Measurements from ENCODE around the gene NUP93.
"Not testable (repeated sequence)": the region's sequence is repeated elsewhere in the genome, so short reads cannot be mapped to it uniquely, and the experiment has no call there.

NUP93 gene

GRCh38 chr16:56779906-56780305 lies 50.0 kb downstream of the NUP93 start:
- no peak for DNase-seq (ENCODE audit: low read depth in 2 of 2)

GRCh38 chr16:56780646-56781045 lies 50.7 kb downstream of the NUP93 start:
- no peak for DNase-seq (ENCODE audit: low read depth in 2 of 2)

- DNase-seq (ENCODE audit: low read depth in 2 of 2): no peak
Measured at GRCh38 chr16:56781528-56781961, 51.6 kb downstream of the NUP93 start.

- no peak for DNase-seq (ENCODE audit: low read depth in 2 of 2)
Measured at GRCh38 chr16:56783344-56783743, 53.4 kb downstream of the NUP93 start.

DNA sequence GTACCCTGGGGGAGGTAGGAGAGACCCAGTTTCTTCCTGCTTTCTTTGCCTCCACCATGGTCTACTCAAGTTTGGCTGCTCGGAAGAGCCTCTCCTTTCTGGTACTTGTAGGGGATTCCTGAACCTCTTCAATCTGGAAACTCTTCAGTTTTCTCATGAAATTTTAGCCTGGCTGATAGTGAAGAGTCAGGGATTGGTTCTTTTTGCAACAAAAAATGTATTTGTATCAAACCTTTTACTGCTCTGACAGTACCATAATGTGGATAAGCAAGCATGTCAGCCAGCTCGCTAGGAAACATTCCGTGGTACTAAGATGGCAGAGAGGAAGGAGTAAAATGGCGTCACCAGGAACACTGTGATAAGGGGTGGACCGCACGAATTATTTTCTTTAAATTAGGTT lies 55.4 kb downstream of the NUP93 start:
- no peak for DNase-seq (ENCODE audit: low read depth in 2 of 2)

DNA sequence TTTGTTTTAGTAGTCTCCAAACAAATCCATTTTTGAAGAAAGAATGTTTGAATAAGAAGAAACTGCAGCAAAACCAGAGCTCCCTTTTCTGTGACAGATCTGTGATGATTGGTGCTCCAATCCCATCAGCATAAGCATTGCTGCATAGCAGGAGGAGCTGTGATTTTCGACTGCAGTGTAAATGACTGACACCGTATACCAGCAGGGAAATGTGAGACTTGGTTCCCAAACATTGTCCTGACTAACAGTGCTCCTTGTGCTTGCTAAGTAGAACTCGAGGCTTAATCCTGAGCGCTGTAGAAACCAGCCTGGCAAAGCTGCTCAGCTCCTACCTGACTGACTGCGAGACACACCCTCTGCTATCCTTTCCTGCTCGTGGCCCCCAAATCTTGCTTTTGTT lies 57.2 kb downstream of the NUP93 start:
- no peak for DNase-seq (ENCODE audit: low read depth in 2 of 2)

DNA sequence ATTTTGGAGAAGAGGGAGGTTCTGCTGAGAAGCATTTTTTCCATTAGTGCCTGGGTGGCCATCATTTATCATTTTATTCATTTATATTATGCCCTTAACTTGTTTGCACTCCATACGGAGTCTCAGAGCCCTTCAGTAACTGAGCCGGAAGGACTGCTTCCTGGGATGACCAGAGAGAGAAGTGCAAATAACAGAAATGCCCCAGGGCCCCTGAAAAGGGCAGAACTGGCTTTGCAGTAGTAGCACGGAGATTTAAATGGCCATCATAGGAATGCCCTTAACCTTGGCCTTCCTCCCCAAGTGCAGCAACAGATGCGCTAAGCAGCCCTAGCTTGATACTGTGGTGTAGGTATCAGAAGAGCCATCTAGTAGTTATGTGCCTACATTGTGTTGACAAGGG lies 58.5 kb downstream of the NUP93 start:
- DNase-seq (ENCODE audit: low read depth in 2 of 2): no peak

GRCh38 chr16:56789360-56789759 lies 59.4 kb downstream of the NUP93 start:
- no peak for DNase-seq (ENCODE audit: low read depth in 2 of 2)

GRCh38 chr16:56792967-56793366 lies 63.0 kb downstream of the NUP93 start:
- DNase-seq (ENCODE audit: low read depth in 2 of 2): no peak

DNA sequence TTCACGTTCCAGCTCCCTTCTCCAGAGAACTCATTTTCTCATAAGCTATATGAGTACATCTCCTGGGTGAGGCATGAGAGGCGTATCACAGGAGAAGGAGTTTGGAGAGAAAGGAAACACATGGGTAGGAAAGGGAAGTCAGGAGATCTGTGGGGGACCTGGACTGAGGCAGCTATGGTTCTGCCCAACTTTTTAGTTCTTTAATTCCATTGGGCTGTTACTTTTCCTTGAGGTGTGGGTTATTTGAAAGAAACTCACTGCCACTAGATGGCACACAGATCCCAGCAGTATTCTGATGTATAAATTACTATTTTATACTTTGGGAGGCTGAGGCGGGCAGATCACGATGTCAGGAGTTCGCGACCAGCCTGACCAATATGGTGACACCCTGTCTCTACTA lies 63.6 kb downstream of the NUP93 start:
- no peak for DNase-seq (ENCODE audit: low read depth in 2 of 2)

DNA sequence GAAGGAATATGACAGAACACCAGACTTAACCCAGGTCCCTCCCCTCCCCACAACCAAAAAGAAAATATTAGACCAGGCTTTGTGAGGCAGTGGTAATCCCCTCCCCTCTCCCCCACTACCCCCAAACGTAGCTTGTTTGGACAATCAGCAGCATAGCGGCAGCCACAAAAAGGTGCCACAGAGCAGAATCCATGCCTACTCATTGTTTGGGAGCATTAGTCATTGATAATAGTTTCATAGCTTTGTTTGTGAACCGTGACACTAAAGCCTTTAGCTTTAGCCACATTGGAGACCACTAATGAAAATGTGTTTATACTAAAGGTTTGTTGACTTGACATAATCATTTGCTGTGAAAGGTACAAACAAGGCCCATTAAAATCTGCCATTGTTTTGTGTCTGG lies 65.1 kb downstream of the NUP93 start:
- DNase-seq (ENCODE audit: low read depth in 2 of 2): no peak

DNA sequence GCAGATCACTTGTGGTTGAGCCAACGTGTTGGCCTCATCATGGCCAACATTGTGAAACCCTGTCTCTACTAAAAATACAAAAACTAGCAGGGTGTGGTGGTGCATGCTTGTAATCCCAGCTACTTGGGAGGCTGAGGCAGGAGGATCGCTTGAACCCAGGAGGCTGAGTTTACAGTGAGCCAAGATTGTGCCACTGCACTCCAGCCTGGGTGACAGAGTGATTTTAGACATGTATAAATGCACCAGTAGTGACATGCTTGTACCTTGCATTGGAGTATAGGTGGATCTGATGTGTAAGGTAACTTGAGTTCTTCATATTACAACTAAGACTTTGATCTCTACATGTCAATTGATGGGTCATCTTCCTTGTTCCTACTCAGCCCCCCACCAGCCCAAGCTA lies 67.1 kb downstream of the NUP93 start:
- DNase-seq (ENCODE audit: low read depth in 2 of 2): not testable (repeated sequence)

DNA sequence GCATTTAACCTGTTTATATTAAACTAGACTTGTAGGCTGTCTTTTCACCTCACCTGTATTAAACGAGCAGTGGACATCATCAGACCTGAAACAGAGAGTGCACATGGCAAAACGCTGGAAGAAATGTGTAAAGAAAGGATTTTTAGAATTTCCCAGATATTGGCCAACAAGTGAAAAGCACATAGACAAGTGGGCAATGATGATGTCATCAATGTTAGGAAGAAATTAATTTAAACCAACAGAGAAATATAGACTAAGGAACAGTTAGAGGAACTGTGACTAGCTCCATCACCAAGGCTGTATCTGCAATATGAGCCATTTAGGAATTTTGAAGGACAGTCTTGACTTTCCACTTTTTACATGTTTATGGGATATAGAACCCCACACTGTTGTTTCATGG lies 67.9 kb downstream of the NUP93 start:
- no peak for DNase-seq (ENCODE audit: low read depth in 2 of 2)

GRCh38 chr16:56798955-56799354 lies 69.0 kb downstream of the NUP93 start:
- DNase-seq (ENCODE audit: low read depth in 2 of 2): no peak

GRCh38 chr16:56800355-56800754 lies 70.4 kb downstream of the NUP93 start:
- DNase-seq (ENCODE audit: low read depth in 2 of 2): no peak

DNA sequence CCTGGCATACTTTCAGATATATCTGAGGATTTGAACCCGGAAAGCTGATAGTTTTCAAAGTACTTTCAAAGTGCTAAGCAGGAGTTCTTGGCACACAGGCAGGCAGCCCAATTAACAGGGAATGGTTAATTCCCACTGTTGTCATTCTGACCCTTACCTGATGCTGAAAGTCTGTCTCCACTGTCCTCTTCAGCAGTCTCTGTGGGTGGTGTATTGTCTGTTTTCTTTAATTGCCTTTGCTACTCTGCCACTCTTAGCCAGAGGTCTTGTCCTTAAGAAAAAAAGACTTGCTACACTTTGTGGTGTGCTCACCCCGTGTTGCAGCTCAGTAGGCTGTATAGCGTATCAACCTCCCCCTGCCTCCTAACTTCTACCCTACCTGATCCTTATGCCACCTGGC lies 71.8 kb downstream of the NUP93 start:
- DNase-seq (ENCODE audit: low read depth in 2 of 2): no peak

GRCh38 chr16:56807011-56807675 lies 77.2 kb downstream of the NUP93 start:
- no peak for DNase-seq (ENCODE audit: low read depth in 2 of 2)

DNA sequence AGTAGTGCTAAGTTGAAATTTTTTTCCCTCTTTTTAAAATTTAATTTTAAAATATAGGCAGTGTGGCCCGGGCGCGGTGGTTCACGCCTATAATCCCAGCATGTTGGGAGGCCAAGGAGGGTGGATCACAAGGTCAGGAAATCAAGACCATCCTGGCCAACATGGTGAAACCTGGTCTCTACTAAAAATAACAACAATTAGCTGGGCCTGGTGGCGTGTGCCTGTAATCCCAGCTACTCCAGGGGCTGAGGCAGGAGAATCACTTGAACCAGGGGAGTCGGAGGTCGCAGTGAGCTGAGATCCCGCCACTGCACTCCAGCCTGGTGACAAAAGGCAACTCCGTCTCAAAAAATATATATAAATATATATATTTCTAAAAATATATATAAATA lies 77.7 kb downstream of the NUP93 start:
- DNase-seq (ENCODE audit: low read depth in 2 of 2): not testable (repeated sequence)

- no peak for DNase-seq (ENCODE audit: low read depth in 2 of 2)
Measured at GRCh38 chr16:56810954-56811353, 81.0 kb downstream of the NUP93 start.

DNA sequence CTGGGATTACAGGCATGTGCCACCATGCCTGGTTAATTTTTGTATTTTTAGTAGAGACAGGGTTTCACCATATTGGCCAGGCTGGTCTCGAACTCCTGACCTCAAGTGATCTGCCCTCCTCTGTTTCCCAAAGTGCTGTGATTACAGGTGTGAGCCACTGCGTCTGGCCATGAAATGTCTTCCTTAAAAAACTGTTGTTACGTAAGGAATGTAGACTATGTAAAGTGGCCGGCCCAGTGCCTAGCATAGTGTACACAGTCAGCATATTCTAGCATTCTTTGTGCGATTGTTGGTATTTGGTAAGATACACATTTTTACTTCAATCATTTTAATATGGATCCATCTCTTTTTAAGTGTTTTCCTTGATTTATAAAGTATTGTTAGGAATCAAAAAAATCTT lies 81.7 kb downstream of the NUP93 start:
- not testable (repeated sequence) for DNase-seq (ENCODE audit: low read depth in 2 of 2)

DNA sequence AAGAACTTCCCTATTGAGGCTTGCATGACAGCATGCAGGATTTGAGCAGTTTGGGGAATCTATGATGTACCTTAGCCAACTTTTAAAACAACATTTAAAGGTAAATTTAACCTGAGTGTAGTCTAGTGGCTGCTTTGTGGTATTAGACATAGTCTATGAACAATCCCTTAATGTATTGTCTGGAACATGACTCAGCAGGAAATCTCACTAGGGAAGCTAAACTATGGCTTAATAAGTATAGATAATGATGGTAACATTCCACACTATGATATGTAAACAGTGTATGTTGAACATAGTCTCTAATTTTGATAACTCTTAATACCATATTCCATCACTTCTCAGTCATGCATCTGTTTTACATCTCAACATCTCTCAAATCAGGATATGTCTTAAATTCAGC lies 83.0 kb downstream of the NUP93 start:
- no peak for DNase-seq (ENCODE audit: low read depth in 2 of 2)

GRCh38 chr16:56814537-56815432 lies 84.9 kb downstream of the NUP93 start:
- DNase-seq (ENCODE audit: low read depth in 2 of 2): no peak

DNA sequence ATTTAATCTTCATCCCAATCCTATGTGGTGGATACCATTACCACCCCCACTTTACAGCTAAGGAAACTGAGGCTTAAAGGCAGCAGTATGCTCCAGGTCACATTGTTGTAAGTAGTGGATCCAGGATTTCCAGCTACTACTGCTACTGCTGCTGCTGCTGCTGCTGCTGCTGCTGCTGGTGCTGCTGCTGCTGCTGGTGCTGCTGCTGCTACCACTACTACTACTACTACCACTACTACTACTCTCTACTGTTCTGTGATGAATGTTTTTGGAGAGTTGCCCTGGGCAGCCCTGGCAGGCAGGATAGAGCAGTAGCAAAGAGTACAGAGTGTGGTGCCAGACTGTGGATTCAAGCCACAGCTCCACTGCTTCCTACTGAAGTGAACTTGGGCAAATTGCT lies 85.8 kb downstream of the NUP93 start:
- no peak for DNase-seq (ENCODE audit: low read depth in 2 of 2)
